ENCODE results near the gene SCARF2. TPM values are rescaled to one million over a fixed set of nuclear protein-coding genes. Genes with fewer than 3 reads are reported as not detected.

SCARF2 gene
- total and polyA plus RNA-seq, 2 of the 8 experiments (the other 6 are each of a cell fraction or from before 2014, with no cell fraction given), result 4.2 to 9.8 TPM

- Histone ChIP-seq H4K91ac (replicated peaks; ENCODE audit: insufficient read length, low read length) (no peak overlapping the region), H3K27ac (ENCODE audit: low read depth, low read length) (no peak overlapping the region), H3K79me2 (ENCODE audit: control insufficient read depth in 1 of 2, insufficient read depth in 2 of 2, low read length in 2 of 2) (no peaks in the 10 kb centered on the region), H3K4me2 (ENCODE audit: insufficient read depth in 1 of 2, low read depth in 2 of 2, low read length in 2 of 2) (no peak overlapping the region), H3K4me1 (replicated peaks in 1 of 4; ENCODE audit: control insufficient read depth in 3 of 4, insufficient read depth in 4 of 4, low read length in 3 of 4) (peaks cover 0 to 26% (median 15%) of the 10 kb centered on the region in 4 experiments; a peak in 5 of 7 replicates), H2BK15ac (ENCODE audit: low read length) (no peak overlapping the region), H3K4ac (replicated peaks; ENCODE audit: insufficient read length, low read depth, low read length) (no peak overlapping the region), H3K27me3 (replicated peaks in 1 of 4; ENCODE audit: control insufficient read depth in 3 of 4, extremely low read depth in 1 of 4, insufficient read depth in 3 of 4, low read length in 3 of 4) (peaks cover 40 to 90% (median 78%) of the 10 kb centered on the region in 4 experiments), H4K5ac (ENCODE audit: insufficient read length, low read depth, low read length) (no peak overlapping the region), H3K56ac (replicated peaks; ENCODE audit: insufficient read length, low read depth, low read length) (no peak overlapping the region), H3K9me3 (ENCODE audit: insufficient read depth in 2 of 2, low read depth in 1 of 2, low read length in 1 of 2) (no peaks in the 10 kb centered on the region), H3K23ac (ENCODE audit: insufficient read length) (no peak overlapping the region), H3K4me3 (ENCODE audit: extremely low read depth in 1 of 4, insufficient read depth in 2 of 4, low read depth in 3 of 4, low read length in 4 of 4) (no peak overlapping the region), H3K23me2 (ENCODE audit: low read depth, low read length) (peaks cover 22% of the 10 kb centered on the region; the same call in 1 of the 2 replicates), H2BK12ac (ENCODE audit: low read depth, low read length) (no peak overlapping the region), H2AFZ (ENCODE audit: low read length) (no peak overlapping the region), H2BK20ac (ENCODE audit: low read length) (no peak overlapping the region), H2BK120ac (replicated peaks; ENCODE audit: low read depth, low read length) (no peak overlapping the region), H3K14ac (ENCODE audit: insufficient read length) (no peak overlapping the region), H3K79me1 (ENCODE audit: low read depth, low read length) (peaks cover 2% of the 10 kb centered on the region; the same call in 1 of the 2 replicates), H4K8ac (ENCODE audit: extremely low read depth, insufficient read depth, low read length) (no peak overlapping the region), H3K36me3 (ENCODE audit: control insufficient read depth in 2 of 4, insufficient read depth in 4 of 4, low read length in 3 of 4) (peaks cover 0 to 3% (median 0%) of the 10 kb centered on the region in 4 experiments; a peak in 1 of 8 replicates), H3K9ac (replicated peaks in 1 of 4; ENCODE audit: extremely low read depth in 1 of 4, low read depth in 3 of 4, low read length in 3 of 4) (no peak overlapping the region), H3K18ac (ENCODE audit: extremely low read depth, low read length) (no peak overlapping the region), H2BK5ac (ENCODE audit: low read depth, low read length) (no peak overlapping the region), H2AK5ac (ENCODE audit: low read depth, low read length) (no peak overlapping the region), H4K20me1 (replicated peaks in 1 of 2; ENCODE audit: control insufficient read depth in 1 of 2, insufficient read depth in 2 of 2, low read length in 2 of 2) (peaks cover 20 to 47% of the 10 kb centered on the region in 2 experiments)
- FAIRE-seq (no peak), DNase-seq (ENCODE audit: low read depth in 1 of 2, low spot score in 2 of 2) (no peak)
- POLR2A ChIA-PET (ENCODE audit: partially characterized antibody), result interaction anchor here (0.5 kb wide), 1 partner anchor 72 kb away, joined by 3 read pairs; no protein-coding TSS in a partner anchor
- CTCF ChIA-PET (ENCODE audit: partially characterized antibody), result interaction anchor here (0.9 to 1.6 kb wide), 3 partner anchors 20 to 40 kb away, joined by 3 to 5 read pairs (median 4); partner anchors contain the start of gene ZNF74
- 94% methylated on average over 11 of the region's 11 CpGs; no CpG with 5 or more reads in 1 of the 2 experiments for WGBS, 2 experiments (ENCODE audit: extremely low coverage in 1 of 2, insufficient coverage in 1 of 2, insufficient read length in 1 of 2, insufficient replicate concordance in 2 of 2, low coverage in 1 of 2, low lambda C conversion rate in 2 of 2, missing lambda C conversion rate in 1 of 2)
- no peak for TF ChIP-seq KDM1A (IDR thresholded peaks at IDR 0.05; ENCODE audit: borderline replicate concordance, low read length)
- TF ChIP-seq TAF7 (optimal IDR thresholded peaks at IDR 0.05; ENCODE audit: borderline replicate concordance, low read depth, low read length), result no peak
- no peak for TF ChIP-seq RFX5 (IDR thresholded peaks at IDR 0.05; ENCODE audit: borderline replicate concordance, low read depth, low read length)
- no peak for TF ChIP-seq ATF3 (IDR thresholded peaks at IDR 0.05; ENCODE audit: insufficient read depth, low read depth, low read length)
- TF ChIP-seq CHD1 (IDR thresholded peaks at IDR 0.05; ENCODE audit: low read depth, low read length), result no peak
- TF ChIP-seq EGR1 (IDR thresholded peaks at IDR 0.05; ENCODE audit: borderline replicate concordance, low read depth, low read length), result no peak
- no peak for TF ChIP-seq EP300 (IDR thresholded peaks at IDR 0.05; ENCODE audit: borderline replicate concordance in 1 of 2, low read depth in 2 of 2, low read length in 2 of 2)
- no peak for TF ChIP-seq TEAD4 (IDR thresholded peaks at IDR 0.05; ENCODE audit: low read depth, low read length)
- TF ChIP-seq RXRA (IDR thresholded peaks at IDR 0.05; ENCODE audit: insufficient read depth, low read depth, low read length), result no peak
- TF ChIP-seq GABPA (IDR thresholded peaks at IDR 0.05; ENCODE audit: borderline replicate concordance, insufficient read depth, low read length), result no peak
- no peak for TF ChIP-seq BACH1 (IDR thresholded peaks at IDR 0.05; ENCODE audit: low read length)
- TF ChIP-seq CEBPB (IDR thresholded peaks at IDR 0.05; ENCODE audit: low read depth, low read length), result no peak
- no peak for TF ChIP-seq SIN3A (conservative IDR thresholded peaks at IDR 0.05 in 1 of 2, IDR thresholded peaks at IDR 0.05 in 1 of 2; ENCODE audit: low read depth in 1 of 2, low read length in 2 of 2)
These were observed 4.4 kb downstream of the SCARF2 start for GRCh38 chr22:20433191-20433590.
